ENCODE data around the gene AWAT2.

- TF ChIP-seq CTCF (IDR thresholded peaks at IDR 0.05) = no peak
- TF ChIP-seq POLR2A (IDR thresholded peaks at IDR 0.05) = no peak
These were observed 2.8 kb downstream of the AWAT2 start for GRCh38 chrX:70046978-70047377.
